ENCODE measurements around the gene M6PR. TPM values are rescaled to one million over a fixed set of nuclear protein-coding genes. Genes with fewer than 3 reads are reported as not detected.
A peak's percentile ranks its signal among the peaks of the same experiment; 100 is the strongest.
"Not testable (repeated sequence)": the region's sequence is repeated elsewhere in the genome, so short reads cannot be mapped to it uniquely, and the experiment has no call there.

M6PR gene
- total RNA-seq, 3 donors from 2014 or later = 118 to 149 (median 138) TPM

- H3K4me3 ChIP-seq = no peak overlapping the region
- no peaks in the 10 kb centered on the region for H3K9me3 ChIP-seq
- intact Hi-C loops (cut with DNase I; ENCODE audit: low total_unique reads) = no loop called here
- no peak overlapping the region for H3K27ac ChIP-seq
- H3K36me3 ChIP-seq = no peaks in the 10 kb centered on the region
- no peaks in the 10 kb centered on the region for H3K27me3 ChIP-seq
- no peak for DNase-seq (ENCODE audit: low spot score in 2 of 2)
- TF ChIP-seq CTCF (IDR thresholded peaks at IDR 0.05) = no peak
- no peak for TF ChIP-seq POLR2AphosphoS5 (IDR thresholded peaks at IDR 0.05)
- no peak for TF ChIP-seq POLR2A (IDR thresholded peaks at IDR 0.05)
- H3K4me1 ChIP-seq = peaks cover 6 to 8% of the 10 kb centered on the region in 2 donors
These were observed 32.4 kb downstream of the M6PR start for GRCh38 chr12:8917031-8917430.

- H3K4me1 ChIP-seq = peaks cover 6 to 8% of the 10 kb centered on the region in 2 donors
- DNase-seq (ENCODE audit: low spot score in 2 of 2) = no peak
- no peaks in the 10 kb centered on the region for H3K9me3 ChIP-seq
- no peaks in the 10 kb centered on the region for H3K36me3 ChIP-seq
- H3K27ac ChIP-seq = no peak overlapping the region
- no peaks in the 10 kb centered on the region for H3K27me3 ChIP-seq
- no peak for TF ChIP-seq POLR2A (IDR thresholded peaks at IDR 0.05)
- H3K4me3 ChIP-seq = no peak overlapping the region
- intact Hi-C loops (cut with DNase I; ENCODE audit: low total_unique reads) = no loop called here
These were observed 33.3 kb downstream of the M6PR start for GRCh38 chr12:8916154-8916553.

GRCh38 chr12:8914716-8915526 is 34.5 kb downstream of the M6PR start:
- Histone ChIP-seq H3K4me3 (peak overlapping the region; percentile 73 to 78 (median 74)), H3K27me3 (no peaks in the 10 kb centered on the region), H3K27ac (peak overlapping the region; percentile 89 to 95), H3K9me3 (no peaks in the 10 kb centered on the region), H3K4me1 (peaks cover 6 to 8% of the 10 kb centered on the region in 2 donors), H3K36me3 (no peaks in the 10 kb centered on the region)
- TF ChIP-seq POLR2A (IDR thresholded peaks at IDR 0.05) (no peak), POLR2AphosphoS5 (IDR thresholded peaks at IDR 0.05) (no peak), CTCF (IDR thresholded peaks at IDR 0.05) (no peak)
- peak; percentile 40 to 56 for DNase-seq (ENCODE audit: low spot score in 2 of 2)
- intact Hi-C loops (cut with DNase I; ENCODE audit: low total_unique reads) = no loop called here

GRCh38 chr12:8914033-8914715 is 35.3 kb downstream of the M6PR start, which contains the start of gene PHC1:
PHC1 (plus strand) TSS chr12:8914509; CDS start chr12:8917678, 3,169 bp downstream.
- DNase-seq (ENCODE audit: low spot score in 2 of 2) = peak; percentile 53 to 58
- H3K9me3 ChIP-seq; intact Hi-C loops (cut with DNase I; ENCODE audit: low total_unique reads); H3K4me1 ChIP-seq; H3K36me3 ChIP-seq; H3K27me3 ChIP-seq: not testable (repeated sequence)
- TF ChIP-seq CTCF (IDR thresholded peaks at IDR 0.05) (peak in 1 of 3 donors; percentile 62), POLR2AphosphoS5 (IDR thresholded peaks at IDR 0.05) (peak; percentile 16 to 45 (median 18))
- Histone ChIP-seq H3K27ac (peak within 1 kb of the TSS; percentile 89 to 95), H3K4me3 (peak within 1 kb of the TSS; percentile 73 to 78 (median 74))

- no peaks in the 10 kb centered on the region for H3K27me3 ChIP-seq
- H3K4me3 ChIP-seq = peak overlapping the region; percentile 73 to 78 (median 74)
- no peaks in the 10 kb centered on the region for H3K36me3 ChIP-seq
- no peak for DNase-seq (ENCODE audit: low spot score in 2 of 2)
- peak overlapping the region; percentile 89 to 95 for H3K27ac ChIP-seq
- H3K9me3 ChIP-seq = no peaks in the 10 kb centered on the region
- H3K4me1 ChIP-seq = peaks cover 6 to 8% of the 10 kb centered on the region in 2 donors
- intact Hi-C loops (cut with DNase I; ENCODE audit: low total_unique reads) = no loop called here
- TF ChIP-seq POLR2AphosphoS5 (IDR thresholded peaks at IDR 0.05) (no peak), POLR2A (IDR thresholded peaks at IDR 0.05) (no peak), CTCF (IDR thresholded peaks at IDR 0.05) (no peak)
These were observed 35.8 kb downstream of the M6PR start for GRCh38 chr12:8913702-8914032.

Measured in breast epithelium (tissue), 4 donors.